HG03571 (cell line): ENCODE measurements around the gene CTRB2.
"Not testable (repeated sequence)": the region's sequence is repeated elsewhere in the genome, so short reads cannot be mapped to it uniquely, and the experiment has no call there.

ENCODE experiments used
- ATAC-seq: cut with Tn5 transposase; IDR thresholded peaks from one replicate; pipeline ENCODE4 v1.9.1; 2021; ENCODE audit not compliant: unreplicated experiment

Gene CTRB2

GRCh38 chr16:75242436-75243078 is 35.6 kb upstream of the CTRB2 start:
- not testable (repeated sequence) for ATAC-seq

GRCh38 chr16:75241955-75242354 is 35.0 kb upstream of the CTRB2 start:
- no peak for ATAC-seq

- ATAC-seq: no peak
Measured at GRCh38 chr16:75241412-75241811, 34.5 kb upstream of the CTRB2 start.

- ATAC-seq: not testable (repeated sequence)
Measured at GRCh38 chr16:75240633-75241032, 33.7 kb upstream of the CTRB2 start.

- no peak for ATAC-seq
Measured at GRCh38 chr16:75239542-75240122, 32.7 kb upstream of the CTRB2 start.

- no peak for ATAC-seq
Measured at GRCh38 chr16:75238853-75239541, 32.0 kb upstream of the CTRB2 start.

- ATAC-seq: no peak
Measured at GRCh38 chr16:75238132-75238852, 31.3 kb upstream of the CTRB2 start.

GRCh38 chr16:75237398-75238131 is 30.6 kb upstream of the CTRB2 start:
- no peak for ATAC-seq

- ATAC-seq: no peak
Measured at GRCh38 chr16:75236736-75237397, 29.9 kb upstream of the CTRB2 start.

GRCh38 chr16:75236232-75236631 is 29.3 kb upstream of the CTRB2 start:
- no peak for ATAC-seq

GRCh38 chr16:75235721-75236193 is 28.8 kb upstream of the CTRB2 start:
- ATAC-seq: no peak

- no peak for ATAC-seq
Measured at GRCh38 chr16:75234856-75235696, 28.1 kb upstream of the CTRB2 start.

- no peak for ATAC-seq
Measured at GRCh38 chr16:75233611-75233938, 26.6 kb upstream of the CTRB2 start.

- no peak for ATAC-seq
Measured at GRCh38 chr16:75231570-75231969, 24.6 kb upstream of the CTRB2 start.

- ATAC-seq: no peak
Measured at GRCh38 chr16:75230471-75231110, 23.6 kb upstream of the CTRB2 start.

- ATAC-seq: no peak
Measured at GRCh38 chr16:75229172-75230031, 22.4 kb upstream of the CTRB2 start.

- ATAC-seq: no peak
Measured at GRCh38 chr16:75228143-75228976, 21.4 kb upstream of the CTRB2 start.
